GM19452 (cell line): Measurements from ENCODE around the gene DAZL.
"Not testable (repeated sequence)": the region's sequence is repeated elsewhere in the genome, so short reads cannot be mapped to it uniquely, and the experiment has no call there.

Experiments used
- ATAC-seq: cut with Tn5 transposase; IDR thresholded peaks from one replicate; pipeline ENCODE4 v1.9.1; 2021; ENCODE audit not compliant: unreplicated experiment

Gene DAZL, protein sequence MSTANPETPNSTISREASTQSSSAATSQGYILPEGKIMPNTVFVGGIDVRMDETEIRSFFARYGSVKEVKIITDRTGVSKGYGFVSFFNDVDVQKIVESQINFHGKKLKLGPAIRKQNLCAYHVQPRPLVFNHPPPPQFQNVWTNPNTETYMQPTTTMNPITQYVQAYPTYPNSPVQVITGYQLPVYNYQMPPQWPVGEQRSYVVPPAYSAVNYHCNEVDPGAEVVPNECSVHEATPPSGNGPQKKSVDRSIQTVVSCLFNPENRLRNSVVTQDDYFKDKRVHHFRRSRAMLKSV

DNA sequence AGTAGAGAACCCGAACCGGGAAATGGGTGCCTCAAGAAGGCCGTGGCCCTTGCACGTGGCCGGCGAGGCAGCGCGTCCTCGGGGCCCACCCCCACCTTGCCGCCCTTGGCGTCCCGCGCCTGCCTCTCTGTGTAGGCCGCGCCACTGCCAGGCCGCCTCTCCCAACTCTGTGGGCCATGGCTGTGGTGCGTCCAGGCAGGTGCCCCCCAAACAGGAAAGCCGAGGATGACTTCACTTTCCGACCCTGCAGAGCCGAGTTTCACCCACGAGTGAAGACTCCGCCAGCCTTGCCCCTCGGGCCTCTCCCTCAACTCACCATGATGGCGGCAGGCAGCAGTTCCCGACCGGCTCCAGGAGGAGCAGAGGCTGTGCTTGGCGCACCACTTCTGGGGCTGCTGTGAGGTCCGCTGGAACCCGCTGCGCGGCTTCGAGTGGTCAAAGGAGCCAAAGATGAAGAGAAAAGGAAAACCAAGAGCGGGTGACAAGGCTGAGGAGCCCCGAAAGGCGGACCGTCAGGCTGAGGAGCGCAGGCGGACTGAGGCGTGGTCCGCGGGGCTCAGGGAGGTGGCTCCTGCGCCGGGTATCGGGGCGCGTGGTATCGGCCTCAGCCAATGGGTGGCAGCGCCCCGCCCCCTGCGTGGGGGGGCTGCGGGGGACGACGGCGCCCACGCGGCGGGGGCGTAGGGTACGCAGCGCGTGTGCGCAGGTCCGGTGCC lies at the start of gene DAZL:
Gene DAZL (minus strand): TSS at position 537 of the 716 bp plus-strand sequence. CDS start 218 bp downstream, at position 319.
- ATAC-seq = no peak

DNA sequence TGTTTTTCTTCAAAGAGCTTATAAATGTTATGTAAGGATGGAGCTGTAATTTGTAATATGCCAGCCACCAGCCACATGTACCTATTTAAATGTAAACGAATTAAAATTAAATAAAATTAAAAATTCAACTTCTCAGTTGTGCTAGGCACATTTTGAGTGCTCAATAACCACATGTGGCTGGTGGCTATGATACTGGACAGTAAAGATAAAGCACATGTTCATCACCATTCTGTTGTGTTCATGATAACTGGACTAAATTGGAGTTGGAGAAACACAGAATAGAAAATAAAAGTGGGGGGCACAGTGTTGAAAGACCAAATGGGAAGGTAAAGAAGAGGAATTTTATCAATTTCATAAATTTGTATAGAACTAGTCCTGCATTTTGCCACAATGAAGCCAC lies 49.8 kb upstream of the DAZL start:
- ATAC-seq = no peak

DNA sequence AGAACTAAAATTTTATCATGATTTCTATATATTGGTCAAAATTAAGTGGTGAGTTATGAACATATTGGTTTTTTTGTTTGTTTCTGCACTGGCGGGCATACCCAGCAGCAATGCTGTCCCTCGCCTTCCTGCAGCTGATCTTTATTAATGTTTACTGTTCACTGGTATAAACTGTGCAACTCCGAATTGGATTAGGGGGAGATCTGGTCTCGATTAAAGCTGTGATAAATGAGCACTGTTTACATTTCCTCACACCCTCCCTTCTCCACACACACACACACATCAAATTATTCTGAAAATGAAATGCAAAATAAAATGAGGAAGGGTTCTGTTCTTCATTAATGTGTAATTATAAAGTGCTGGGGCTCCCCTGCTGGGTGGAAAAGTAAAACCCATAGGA lies 48.5 kb upstream of the DAZL start:
- no peak for ATAC-seq

DNA sequence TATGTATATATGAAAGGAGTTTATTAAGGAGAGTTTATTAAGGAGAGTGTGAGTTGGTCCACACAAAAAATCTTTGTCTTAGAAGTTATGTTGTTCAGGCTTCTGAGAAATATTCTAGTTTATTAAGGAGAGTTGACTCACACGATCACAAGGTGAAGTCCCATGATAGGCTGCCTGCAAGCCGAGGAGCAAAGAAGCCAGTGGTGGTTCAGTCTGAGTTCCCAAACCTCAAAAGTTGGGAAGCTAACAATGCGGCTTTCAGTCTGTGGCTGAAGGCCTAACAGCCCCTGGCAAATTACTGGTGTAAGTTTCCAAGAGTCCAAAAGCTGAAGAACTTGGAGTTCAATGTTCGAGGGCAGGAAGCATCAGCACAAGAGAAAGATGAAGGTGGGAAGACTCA lies 42.4 kb upstream of the DAZL start:
- ATAC-seq = no peak

DNA sequence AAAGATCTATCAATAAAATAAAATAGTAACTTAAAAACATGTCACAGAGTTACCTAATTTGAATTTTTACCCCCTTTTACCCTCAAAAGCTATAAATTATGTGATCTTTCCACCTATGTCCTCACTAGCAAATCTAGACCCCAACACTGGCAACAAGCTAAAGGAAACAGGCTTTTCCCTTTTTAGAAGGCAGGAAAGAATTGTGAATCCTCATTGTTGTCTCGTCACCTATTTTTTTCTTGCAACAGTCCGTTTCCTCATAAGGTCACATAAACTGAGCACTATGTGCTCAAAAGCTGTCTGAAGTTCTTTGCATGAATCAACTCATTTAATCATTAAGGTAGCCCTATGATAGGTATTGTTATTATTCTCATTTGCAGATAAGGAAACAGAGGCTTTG lies 34.6 kb upstream of the DAZL start:
- no peak for ATAC-seq

DNA sequence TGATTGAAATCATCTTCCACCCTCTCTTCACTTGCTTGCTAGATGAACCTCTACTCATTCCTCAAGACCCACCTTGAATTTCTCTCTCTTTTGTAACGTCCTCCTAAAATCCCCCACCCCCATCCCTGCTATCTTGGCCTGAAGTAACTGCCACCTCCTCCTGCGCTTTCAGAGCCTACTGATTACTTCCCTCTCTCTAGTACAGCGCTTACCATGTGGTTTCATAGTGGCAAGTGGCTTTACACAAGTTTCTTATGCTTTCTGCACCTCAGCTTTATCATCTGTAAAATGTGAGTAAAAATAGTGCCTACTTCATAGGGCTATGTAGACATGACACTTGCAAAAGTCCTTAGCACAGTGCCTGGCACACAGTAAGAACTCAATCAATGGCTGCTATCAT lies 28.7 kb upstream of the DAZL start:
- ATAC-seq = no peak

DNA sequence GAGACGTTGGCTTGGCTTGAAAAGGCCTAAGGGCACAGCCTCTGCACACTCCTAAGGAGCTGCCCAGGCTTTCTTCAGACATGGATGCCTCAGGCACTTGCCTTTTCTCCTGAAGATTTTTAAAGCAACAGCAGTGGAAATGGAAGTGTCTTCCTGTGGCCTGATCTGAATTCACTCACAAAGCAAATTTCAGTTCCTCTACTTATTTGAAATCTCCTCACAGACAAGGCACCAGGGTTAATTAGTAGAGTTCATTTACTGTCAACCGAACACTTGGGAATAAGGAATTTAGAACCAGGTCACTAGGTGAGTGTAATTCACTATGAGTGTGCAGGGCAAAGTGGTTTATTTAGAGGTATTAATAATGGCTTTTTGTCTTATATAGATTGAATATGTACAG lies 27.2 kb upstream of the DAZL start:
- ATAC-seq = no peak

DNA sequence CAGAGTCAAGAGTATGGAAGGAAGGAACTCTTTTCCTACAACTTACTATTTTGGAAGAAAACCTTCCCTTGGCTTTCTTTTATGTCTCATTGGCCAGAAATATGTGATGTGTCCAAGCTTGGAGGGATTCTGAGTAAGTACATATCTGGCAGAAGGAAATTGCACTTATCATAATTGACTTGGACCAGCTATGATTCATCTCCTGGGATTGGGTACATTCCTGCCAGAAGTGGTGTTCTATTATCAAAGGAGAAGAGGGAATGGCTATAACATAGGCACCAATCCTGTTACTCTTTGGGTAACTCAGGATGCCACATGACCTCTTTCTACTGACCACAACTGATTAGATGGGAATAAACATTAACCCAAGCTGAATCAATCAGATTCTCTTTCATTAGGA lies 13.5 kb upstream of the DAZL start:
- no peak for ATAC-seq

DNA sequence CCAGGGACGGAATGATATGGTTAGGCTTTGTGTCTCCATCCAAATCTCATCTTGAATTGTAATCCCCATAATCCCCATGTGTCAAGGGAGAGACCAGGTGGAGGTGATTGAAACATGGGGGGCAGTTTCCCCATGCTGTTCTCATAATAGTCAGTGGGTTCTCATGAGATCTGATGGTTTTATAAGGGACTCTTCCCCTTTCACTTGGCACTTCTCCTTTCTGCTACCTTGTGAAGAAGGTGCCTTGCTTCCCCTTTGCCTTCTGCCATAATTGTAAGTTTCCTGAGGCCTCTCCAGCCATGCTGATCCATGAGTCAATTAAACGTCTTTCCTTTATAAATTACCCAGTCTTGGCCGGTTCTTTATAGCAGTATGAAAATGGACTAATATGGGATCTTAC lies 11.9 kb upstream of the DAZL start:
- not testable (repeated sequence) for ATAC-seq

DNA sequence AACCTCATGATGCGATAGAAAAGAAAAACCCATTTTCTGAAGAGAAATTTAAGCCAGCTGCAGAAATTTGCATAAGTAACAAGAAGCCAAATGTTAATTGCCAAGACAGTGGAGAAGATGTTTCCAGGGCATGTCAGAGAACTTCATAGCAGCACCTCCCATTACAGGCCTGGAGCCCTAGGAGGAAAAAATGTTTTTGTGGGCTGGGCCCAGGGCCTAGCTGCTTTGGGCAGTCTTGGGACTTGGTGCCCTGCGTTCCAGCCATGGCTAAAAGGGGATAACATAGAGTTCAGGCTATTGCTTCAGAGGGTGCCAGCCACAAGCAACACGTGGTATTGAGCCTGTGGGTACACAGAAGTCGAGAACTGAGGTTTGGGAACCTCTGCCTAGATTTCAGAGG lies 10.9 kb upstream of the DAZL start:
- no peak for ATAC-seq

DNA sequence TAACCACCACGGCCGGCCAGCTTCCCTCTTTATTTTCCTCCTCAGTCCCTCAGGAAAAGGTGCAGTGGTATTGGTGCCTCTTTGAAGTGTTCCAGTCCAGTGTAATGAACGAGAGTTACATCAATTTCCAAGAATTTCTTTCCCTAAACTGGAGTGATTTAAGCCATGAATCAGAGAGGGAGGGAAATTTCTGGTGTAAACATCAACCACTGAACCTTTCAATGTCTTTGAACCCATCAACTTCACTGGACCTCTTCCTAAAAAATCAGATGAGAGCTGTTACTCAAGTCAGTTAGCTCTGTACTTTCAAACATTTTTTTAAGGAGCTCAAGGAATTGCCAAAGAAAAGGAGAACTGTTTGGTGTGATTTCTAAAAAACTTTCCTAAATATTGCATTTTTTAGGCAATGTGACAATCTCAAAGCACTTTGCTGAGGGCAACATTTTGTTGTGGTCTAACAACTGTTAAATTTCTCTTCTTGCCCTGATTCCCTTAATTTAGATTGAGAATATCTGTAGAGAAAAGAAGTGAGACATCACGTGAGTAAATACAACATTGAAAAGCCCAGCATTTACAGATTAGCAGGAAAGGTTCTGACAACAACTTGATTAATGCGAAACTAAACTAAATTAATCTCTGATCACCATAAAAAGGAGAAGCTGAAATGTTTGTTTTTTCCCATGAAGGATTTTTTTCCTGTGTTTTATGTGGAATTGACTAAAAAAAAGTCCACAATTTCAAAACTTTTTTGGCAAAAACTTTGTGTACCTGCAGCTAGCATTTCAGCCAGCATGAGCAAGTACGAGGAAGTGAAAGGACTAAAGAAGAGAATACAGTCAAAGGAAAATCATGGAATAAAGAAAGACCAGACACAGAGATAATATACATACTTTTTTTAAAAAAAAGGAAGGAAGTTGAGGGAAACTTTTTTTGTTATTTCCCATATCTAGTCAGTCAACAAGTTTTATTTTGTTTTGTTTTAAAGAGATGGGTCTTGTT lies 9.1 kb upstream of the DAZL start:
- ATAC-seq = no peak

DNA sequence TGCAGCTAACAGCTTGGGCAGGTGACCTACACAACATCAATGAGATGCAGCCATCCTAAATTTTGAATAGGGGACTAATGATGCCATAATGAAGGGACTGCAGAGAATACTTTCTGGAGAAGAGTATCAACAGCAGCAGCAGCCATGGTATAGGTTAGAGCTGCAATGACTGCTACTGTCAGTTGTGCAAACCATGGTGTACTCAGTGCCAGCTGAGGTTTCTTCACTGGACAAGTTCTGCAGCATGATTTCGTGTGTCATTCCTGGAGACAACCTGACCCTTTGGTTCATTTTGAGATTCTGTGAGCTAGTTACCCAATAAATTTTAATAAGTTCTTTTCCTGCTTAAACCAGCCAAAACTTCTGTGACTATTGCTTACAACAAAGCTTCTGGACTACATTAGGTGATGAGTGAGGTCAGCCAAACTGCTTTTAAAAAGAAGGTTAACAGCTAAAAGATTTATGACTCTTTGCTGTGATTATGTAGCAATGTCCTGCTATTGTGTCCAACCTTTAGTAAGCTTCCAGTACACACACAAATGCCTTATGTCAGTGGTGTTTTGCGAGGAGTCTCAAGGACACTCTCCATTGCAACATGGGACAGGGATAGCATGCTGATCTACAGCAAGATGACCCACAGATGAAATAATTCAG lies 4.8 kb upstream of the DAZL start:
- no peak for ATAC-seq

DNA sequence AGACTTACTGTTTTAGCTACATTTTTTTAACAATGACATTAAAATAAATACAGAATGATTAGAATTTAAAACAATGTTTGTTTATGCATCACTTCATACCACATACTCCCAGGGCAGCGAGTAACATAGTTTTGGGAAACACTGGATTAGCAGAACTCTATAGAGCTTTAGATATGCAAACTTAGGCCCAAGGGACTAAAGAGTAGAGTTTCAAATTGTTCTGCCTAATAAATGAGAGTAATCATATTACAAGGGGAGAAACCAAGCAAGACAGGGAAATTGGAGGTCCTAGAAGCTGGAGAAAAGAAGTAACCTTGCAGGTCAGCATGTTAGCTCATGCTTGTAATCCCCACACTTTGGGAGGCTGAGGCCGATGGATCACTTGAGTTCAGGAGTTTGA lies 3.6 kb upstream of the DAZL start:
- ATAC-seq = no peak

DNA sequence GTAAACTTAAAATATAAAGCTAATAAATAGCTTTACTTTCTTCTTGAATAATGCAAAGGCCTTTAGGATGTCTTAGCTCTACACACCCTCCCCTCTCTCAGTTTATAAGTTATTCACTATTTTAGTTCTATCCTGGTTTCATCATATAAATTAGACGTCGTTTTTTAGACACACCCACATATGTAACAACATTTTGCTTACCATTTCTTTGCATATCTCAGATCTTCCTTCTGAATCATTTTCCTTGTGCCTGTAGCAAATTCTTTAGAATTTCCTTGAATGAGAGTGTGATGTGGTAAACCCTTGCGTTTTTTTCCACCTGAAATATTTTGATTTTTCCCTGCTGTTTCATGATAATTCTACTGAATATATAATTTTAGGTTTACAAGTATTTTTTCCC lies 2.5 kb upstream of the DAZL start:
- ATAC-seq = no peak

DNA sequence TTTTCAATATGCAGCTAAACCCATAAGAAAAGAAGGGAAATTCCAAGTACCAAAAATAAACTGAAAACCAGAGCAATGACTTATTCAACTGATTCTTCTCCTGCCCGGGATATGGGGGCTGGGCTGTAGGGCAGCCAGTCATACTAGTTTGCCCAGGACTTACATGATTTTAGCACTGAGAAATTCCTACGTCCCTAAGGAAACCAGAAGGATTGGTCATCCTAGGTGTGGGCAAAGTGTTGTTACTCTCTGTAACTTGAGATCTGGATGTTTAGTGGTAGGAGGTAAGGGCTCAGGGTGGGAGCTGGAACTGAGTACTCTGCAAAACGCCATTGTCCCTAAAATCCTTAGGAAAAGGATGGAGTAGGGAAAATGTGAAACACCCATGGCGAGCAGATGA lies 1.2 kb upstream of the DAZL start:
- ATAC-seq = no peak

DNA sequence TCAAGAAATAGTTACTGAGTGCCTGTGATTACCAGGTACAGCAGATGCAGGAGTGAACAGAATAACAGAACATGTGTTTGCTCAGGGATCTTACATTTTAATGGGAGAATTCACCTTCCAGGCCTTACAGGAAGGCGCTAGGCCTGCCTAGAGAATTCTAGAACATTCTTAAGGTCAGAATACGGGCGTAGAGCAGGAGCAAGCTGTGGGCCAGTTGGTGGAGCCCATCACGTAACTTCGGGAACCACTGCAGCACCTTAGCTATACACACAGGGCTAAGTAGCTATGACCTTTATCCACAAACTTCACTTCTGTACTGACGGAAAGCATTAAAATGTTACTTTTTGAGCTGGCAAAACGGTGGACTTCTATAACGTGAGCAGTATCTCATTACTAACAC lies 743 bp upstream of the DAZL start:
- no peak for ATAC-seq

DNA sequence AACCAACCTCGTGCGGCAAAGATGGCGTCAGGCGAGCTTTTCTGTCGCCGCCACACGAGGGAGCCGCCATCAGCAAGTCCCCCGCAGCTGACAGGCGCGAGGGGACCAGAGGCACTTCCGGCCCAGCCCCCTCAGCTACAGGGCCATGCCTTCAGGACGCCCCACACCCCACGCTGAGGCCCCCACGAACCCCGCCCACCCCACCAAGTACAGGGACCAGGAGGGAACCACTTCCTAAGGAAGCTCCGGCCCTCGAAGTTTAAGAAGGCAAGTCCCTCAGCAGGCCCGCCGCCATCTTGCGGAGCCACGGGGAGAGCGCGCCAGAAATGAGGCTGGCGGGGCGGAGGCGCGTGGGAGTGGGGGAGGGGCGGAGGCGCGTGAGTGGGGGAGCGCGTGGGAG lies 790 bp downstream of the DAZL start:
- no peak for ATAC-seq

DNA sequence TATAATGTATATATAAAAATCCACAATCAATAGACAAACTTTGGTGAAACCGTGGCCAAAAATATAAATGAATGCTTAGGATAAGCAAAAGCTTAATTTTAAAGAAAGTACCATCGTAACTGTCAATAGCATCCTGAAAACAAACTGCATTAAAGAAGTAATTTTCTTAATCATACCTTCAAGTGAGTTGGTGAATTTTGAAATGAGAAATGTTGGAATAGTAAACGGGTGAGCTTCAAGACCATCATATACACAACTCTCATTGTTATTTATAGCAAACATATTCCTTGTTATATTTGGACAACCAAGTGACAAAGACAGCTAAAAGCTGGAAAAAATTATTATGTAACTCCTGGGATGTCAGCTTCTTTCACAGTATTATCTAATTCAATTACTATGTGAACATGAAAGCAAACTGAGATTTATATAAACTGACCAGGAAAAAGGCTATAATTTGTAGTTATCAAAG lies 3.7 kb downstream of the DAZL start:
- no peak for ATAC-seq

DNA sequence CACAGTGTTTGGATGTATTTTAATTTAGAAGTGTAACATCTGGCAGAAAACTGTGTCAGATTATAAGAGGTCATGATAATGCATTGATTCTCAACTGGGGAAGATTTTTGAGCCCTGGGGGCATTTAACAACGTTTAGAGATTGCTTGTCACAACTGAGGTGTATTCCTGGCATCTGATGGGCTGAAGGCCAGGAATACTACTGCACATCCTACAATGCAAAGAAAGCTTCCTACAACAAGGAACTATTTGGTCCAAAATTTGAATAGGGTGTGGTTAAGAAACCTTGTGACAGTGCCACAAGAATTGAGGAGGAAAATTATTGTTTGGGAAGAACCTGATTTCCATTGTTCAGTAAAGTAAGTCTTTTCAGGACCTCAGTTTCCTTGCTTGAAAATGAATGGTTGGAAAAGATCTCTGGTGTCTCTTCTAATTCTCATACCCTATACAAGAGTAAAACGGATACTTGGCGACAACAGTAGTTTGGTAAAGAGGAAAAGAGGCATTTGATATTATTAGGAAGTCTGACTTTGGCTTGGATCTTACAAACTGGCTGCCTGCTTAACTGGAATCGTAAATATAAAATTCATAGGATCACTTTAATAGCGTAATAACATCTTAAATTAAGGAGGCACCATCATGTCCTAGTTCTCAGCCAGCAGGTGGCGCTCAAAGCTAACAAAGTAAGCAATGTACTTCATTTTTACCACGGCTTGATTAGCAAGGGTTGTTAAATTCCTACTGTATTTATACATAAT lies 4.3 kb downstream of the DAZL start:
- ATAC-seq = no peak

DNA sequence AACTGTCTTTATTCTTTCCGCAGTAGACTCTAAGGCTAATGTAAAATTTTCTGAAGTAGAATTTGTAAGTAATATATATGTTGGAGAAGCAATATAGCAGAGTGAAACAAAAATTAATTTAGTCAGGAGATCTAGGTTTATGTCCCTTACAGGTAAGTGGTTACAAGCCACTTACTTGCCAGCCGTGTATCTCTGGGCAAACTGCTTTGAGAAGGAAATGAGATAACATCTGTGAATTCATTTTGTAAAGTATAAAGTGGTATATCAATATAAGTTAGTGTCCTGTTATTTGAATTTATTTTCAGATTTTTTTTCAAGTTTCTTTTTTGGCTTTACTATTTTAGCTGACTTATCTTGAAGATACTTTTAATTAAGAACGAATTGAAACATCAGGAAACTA lies 5.5 kb downstream of the DAZL start:
- ATAC-seq = no peak
